ENCODE data around the gene CD37.

GRCh38 chr19:49294401-49294800 is 40.8 kb upstream of the CD37 start:
- no peak for TF ChIP-seq POLR2A (IDR thresholded peaks at IDR 0.05; ENCODE audit: low read depth, low read length)
- TF ChIP-seq CTCF (conservative IDR thresholded peaks at IDR 0.05; ENCODE audit: low read depth, low read length) = no peak
- TF ChIP-seq, protein P1, sequence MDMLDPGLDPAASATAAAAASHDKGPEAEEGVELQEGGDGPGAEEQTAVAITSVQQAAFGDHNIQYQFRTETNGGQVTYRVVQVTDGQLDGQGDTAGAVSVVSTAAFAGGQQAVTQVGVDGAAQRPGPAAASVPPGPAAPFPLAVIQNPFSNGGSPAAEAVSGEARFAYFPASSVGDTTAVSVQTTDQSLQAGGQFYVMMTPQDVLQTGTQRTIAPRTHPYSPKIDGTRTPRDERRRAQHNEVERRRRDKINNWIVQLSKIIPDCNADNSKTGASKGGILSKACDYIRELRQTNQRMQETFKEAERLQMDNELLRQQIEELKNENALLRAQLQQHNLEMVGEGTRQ (IDR thresholded peaks at IDR 0.05; ENCODE audit: low read depth, low read length) = no peak
- TF ChIP-seq RAD21 (IDR thresholded peaks at IDR 0.05; ENCODE audit: low read length) = no peak
- TF ChIP-seq, protein P2, sequence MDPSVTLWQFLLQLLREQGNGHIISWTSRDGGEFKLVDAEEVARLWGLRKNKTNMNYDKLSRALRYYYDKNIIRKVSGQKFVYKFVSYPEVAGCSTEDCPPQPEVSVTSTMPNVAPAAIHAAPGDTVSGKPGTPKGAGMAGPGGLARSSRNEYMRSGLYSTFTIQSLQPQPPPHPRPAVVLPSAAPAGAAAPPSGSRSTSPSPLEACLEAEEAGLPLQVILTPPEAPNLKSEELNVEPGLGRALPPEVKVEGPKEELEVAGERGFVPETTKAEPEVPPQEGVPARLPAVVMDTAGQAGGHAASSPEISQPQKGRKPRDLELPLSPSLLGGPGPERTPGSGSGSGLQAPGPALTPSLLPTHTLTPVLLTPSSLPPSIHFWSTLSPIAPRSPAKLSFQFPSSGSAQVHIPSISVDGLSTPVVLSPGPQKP (IDR thresholded peaks at IDR 0.05; ENCODE audit: borderline replicate concordance, low read depth, low read length) = no peak
